ENCODE measurements around the gene ARID5A. TPM values are rescaled to one million over a fixed set of nuclear protein-coding genes. Genes with fewer than 3 reads are reported as not detected.

The ARID5A gene
- total and polyA plus RNA-seq, 10 of the 15 experiments (the other 5 are each of a cell fraction or from before 2014, with no cell fraction given), result 0.76 to 87.1 (median 37.6) TPM

GRCh38 chr2:96591494-96591893 is 54.9 kb downstream of the ARID5A start (continued):
- TF ChIP-seq, protein P1, sequence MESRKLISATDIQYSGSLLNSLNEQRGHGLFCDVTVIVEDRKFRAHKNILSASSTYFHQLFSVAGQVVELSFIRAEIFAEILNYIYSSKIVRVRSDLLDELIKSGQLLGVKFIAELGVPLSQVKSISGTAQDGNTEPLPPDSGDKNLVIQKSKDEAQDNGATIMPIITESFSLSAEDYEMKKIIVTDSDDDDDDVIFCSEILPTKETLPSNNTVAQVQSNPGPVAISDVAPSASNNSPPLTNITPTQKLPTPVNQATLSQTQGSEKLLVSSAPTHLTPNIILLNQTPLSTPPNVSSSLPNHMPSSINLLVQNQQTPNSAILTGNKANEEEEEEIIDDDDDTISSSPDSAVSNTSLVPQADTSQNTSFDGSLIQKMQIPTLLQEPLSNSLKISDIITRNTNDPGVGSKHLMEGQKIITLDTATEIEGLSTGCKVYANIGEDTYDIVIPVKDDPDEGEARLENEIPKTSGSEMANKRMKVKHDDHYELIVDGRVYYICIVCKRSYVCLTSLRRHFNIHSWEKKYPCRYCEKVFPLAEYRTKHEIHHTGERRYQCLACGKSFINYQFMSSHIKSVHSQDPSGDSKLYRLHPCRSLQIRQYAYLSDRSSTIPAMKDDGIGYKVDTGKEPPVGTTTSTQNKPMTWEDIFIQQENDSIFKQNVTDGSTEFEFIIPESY (IDR thresholded peaks at IDR 0.05), result no peak
- no peak for TF ChIP-seq RAD21 (IDR thresholded peaks at IDR 0.05; ENCODE audit: insufficient read depth, low read depth, low read length)
- TF ChIP-seq, protein P2, sequence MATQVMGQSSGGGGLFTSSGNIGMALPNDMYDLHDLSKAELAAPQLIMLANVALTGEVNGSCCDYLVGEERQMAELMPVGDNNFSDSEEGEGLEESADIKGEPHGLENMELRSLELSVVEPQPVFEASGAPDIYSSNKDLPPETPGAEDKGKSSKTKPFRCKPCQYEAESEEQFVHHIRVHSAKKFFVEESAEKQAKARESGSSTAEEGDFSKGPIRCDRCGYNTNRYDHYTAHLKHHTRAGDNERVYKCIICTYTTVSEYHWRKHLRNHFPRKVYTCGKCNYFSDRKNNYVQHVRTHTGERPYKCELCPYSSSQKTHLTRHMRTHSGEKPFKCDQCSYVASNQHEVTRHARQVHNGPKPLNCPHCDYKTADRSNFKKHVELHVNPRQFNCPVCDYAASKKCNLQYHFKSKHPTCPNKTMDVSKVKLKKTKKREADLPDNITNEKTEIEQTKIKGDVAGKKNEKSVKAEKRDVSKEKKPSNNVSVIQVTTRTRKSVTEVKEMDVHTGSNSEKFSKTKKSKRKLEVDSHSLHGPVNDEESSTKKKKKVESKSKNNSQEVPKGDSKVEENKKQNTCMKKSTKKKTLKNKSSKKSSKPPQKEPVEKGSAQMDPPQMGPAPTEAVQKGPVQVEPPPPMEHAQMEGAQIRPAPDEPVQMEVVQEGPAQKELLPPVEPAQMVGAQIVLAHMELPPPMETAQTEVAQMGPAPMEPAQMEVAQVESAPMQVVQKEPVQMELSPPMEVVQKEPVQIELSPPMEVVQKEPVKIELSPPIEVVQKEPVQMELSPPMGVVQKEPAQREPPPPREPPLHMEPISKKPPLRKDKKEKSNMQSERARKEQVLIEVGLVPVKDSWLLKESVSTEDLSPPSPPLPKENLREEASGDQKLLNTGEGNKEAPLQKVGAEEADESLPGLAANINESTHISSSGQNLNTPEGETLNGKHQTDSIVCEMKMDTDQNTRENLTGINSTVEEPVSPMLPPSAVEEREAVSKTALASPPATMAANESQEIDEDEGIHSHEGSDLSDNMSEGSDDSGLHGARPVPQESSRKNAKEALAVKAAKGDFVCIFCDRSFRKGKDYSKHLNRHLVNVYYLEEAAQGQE (IDR thresholded peaks at IDR 0.05; ENCODE audit: low read depth, low read length), result no peak
- no peak for TF ChIP-seq BACH1 (IDR thresholded peaks at IDR 0.05; ENCODE audit: borderline replicate concordance)
- no peak for TF ChIP-seq NFYA (IDR thresholded peaks at IDR 0.05; ENCODE audit: borderline replicate concordance, low read depth, low read length)

DNA sequence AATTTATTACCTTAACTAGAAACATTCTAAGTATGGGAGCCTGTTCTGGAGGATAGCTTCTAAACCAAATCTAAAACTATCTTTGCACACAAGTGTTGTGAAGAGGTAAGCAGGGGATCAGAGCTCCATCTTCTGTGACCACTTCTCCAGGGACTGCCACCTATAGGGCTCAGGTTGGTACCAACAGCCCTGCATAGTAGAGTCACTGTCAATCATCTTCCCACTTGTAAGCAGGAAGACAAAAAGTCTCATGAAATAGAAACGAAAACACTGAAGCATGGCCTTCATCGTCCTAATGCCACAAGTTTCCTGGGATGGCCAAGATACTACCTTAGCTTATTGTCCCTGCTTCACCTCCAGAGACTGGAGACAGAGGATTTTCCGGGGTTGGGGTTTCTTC is 57.7 kb downstream of the ARID5A start:
- Histone ChIP-seq H3K27me3 (replicated peaks in 1 of 2; ENCODE audit: control insufficient read depth in 2 of 2, insufficient read depth in 2 of 2, low read length in 1 of 2) (no peaks in the 10 kb centered on the region), H3K4me3 (no peak overlapping the region), H3K4me2 (ENCODE audit: control insufficient read depth, insufficient read depth) (no peak overlapping the region), H3K4me1 (ENCODE audit: control insufficient read depth, insufficient read depth, low read length) (no peaks in the 10 kb centered on the region), H3K36me3 (ENCODE audit: control insufficient read depth in 2 of 2, insufficient read depth in 2 of 2, low read length in 1 of 2) (peaks cover 22 to 37% of the 10 kb centered on the region in 2 experiments), H3K9me3 (replicated peaks; ENCODE audit: control insufficient read depth, insufficient read depth, low read length) (no peaks in the 10 kb centered on the region), H4K20me1 (ENCODE audit: control insufficient read depth, insufficient read depth) (no peaks in the 10 kb centered on the region), H3K79me2 (ENCODE audit: control insufficient read depth, insufficient read depth, low read length) (no peaks in the 10 kb centered on the region), H3K9ac (ENCODE audit: control insufficient read depth, insufficient read depth, low read length) (no peak overlapping the region), H3K27ac (ENCODE audit: control insufficient read depth, insufficient read depth) (no peak overlapping the region), H2AFZ (ENCODE audit: control insufficient read depth, low read depth, low read length) (no peak overlapping the region)
- no peak for DNase-seq (ENCODE audit: low read depth, low spot score)
- ChIA-PET RAD21 (ENCODE audit: unreplicated experiment) (no interaction called here), SMC1A (ENCODE audit: uncharacterized antibody, unreplicated experiment) (interaction anchor here (0.5 to 1.6 kb wide), 6 partner anchors 10 to 561 kb away, joined by 3 to 5 read pairs (median 3); no protein-coding TSS in a partner anchor), CTCF (interaction anchor here (0.6 to 1.4 kb wide), 2 partner anchors 11 to 420 kb away, joined by 3 to 5 read pairs; no protein-coding TSS in a partner anchor), POLR2A (no interaction called here)
- in situ Hi-C loops (cut with MboI) (no loop called here), intact Hi-C loops (cut with micrococcal nuclease; ENCODE audit: unreplicated experiment) (no loop called here)
- no peak for ATAC-seq
- BruUV-seq (replicated peaks), result no TSS peak
- no peak for FAIRE-seq
- WGBS (ENCODE audit: insufficient coverage, insufficient replicate concordance, low lambda C conversion rate, missing lambda C conversion rate), result 89% methylated on average over 3 of the region's 3 CpGs
- TF ChIP-seq MEF2A (IDR thresholded peaks at IDR 0.05; ENCODE audit: insufficient read depth, low read depth, low read length), result no peak
- no peak for TF ChIP-seq ESRRA (IDR thresholded peaks at IDR 0.05; ENCODE audit: low read length)
- TF ChIP-seq, protein P3, sequence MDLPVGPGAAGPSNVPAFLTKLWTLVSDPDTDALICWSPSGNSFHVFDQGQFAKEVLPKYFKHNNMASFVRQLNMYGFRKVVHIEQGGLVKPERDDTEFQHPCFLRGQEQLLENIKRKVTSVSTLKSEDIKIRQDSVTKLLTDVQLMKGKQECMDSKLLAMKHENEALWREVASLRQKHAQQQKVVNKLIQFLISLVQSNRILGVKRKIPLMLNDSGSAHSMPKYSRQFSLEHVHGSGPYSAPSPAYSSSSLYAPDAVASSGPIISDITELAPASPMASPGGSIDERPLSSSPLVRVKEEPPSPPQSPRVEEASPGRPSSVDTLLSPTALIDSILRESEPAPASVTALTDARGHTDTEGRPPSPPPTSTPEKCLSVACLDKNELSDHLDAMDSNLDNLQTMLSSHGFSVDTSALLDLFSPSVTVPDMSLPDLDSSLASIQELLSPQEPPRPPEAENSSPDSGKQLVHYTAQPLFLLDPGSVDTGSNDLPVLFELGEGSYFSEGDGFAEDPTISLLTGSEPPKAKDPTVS (IDR thresholded peaks at IDR 0.05; ENCODE audit: low read depth, low read length), result no peak
- no peak for TF ChIP-seq EZH2 (IDR thresholded peaks at IDR 0.05; ENCODE audit: borderline replicate concordance, control insufficient read depth, low read depth, low read length)
- TF ChIP-seq MYB (IDR thresholded peaks at IDR 0.05; ENCODE audit: borderline replicate concordance, low read depth, low read length), result no peak
- no peak for TF ChIP-seq RFX5 (IDR thresholded peaks at IDR 0.05; ENCODE audit: low read depth, low read length)

Measured in GM12878 (cell line).